HepG2 (cell line): Measurements from ENCODE around the gene MTA1. TPM values are rescaled to one million over a fixed set of nuclear protein-coding genes. Genes with fewer than 3 reads are reported as not detected.

Experiments used
- AGO1 ChIP-seq: fragments of 200-400 bp; formaldehyde crosslinking; IDR thresholded peaks from 2 replicates; pipeline ENCODE4 v1.6.1; 2017; ENCODE audit warnings: mild to moderate bottlenecking, low read depth, low read length, moderate library complexity; ENCODE audit not compliant: poor library complexity, severe bottlenecking
- CCAR2 ChIP-seq: fragments of 200-400 bp; formaldehyde crosslinking; optimal IDR thresholded peaks from 2 replicates; pipeline ENCODE3; 2018; ENCODE audit warnings: low read depth, mild to moderate bottlenecking, low read length, moderate library complexity
- ERF ChIP-seq: IDR thresholded peaks from 2 replicates; pipeline ENCODE4 v1.6.1; 2018; ENCODE audit warnings: missing biosample characterization, missing genetic modification reagents
- MEIS1 ChIP-seq: sonication (generic); formaldehyde crosslinking; IDR thresholded peaks from 2 replicates; pipeline ENCODE4 v1.9.0; 2021; ENCODE audit warnings: mild to moderate bottlenecking, missing genetic modification reagents, moderate library complexity, borderline replicate concordance
- NR1H2 ChIP-seq: sonication (generic); formaldehyde crosslinking; IDR thresholded peaks from 2 replicates; pipeline ENCODE4 v1.8.1; 2022; ENCODE audit warnings: low read depth, missing genetic modification reagents, borderline replicate concordance
- PAXIP1 ChIP-seq: sonication (generic); formaldehyde crosslinking; conservative IDR thresholded peaks from 2 replicates; pipeline ENCODE4 v1.4.0; 2020; ENCODE audit warnings: mild to moderate bottlenecking, missing genetic modification reagents, moderate library complexity
- TBX2 ChIP-seq: sonication (generic); formaldehyde crosslinking; IDR thresholded peaks from 2 replicates; pipeline ENCODE4 v1.5.0; 2020; ENCODE audit warnings: missing genetic modification reagents, mild to moderate bottlenecking, borderline replicate concordance
- THAP7 ChIP-seq: sonication (generic); formaldehyde crosslinking; IDR thresholded peaks from 2 replicates; pipeline ENCODE4 v1.8.1; 2023; ENCODE audit warnings: mild to moderate bottlenecking, missing genetic modification reagents
- ZBTB33 ChIP-seq: sonication (generic); formaldehyde crosslinking; IDR thresholded peaks from 2 replicates; pipeline ENCODE4 v1.4.0; 2020; ENCODE audit warnings: missing genetic modification reagents
- ZNF253 ChIP-seq: sonication (generic); formaldehyde crosslinking; IDR thresholded peaks from 2 replicates; pipeline ENCODE4 v1.8.0; 2022; ENCODE audit warnings: mild to moderate bottlenecking, missing genetic modification reagents, borderline replicate concordance
- polyA plus RNA-seq, 8 experiments: library from polyadenylated mRNA; depleted of rRNA in 3 of 8; stranded (reverse) in 7 of 8; unstranded in 1 of 8; fragments of >200 nt; fragmentation: Illumina TruSeq in 4 of 8; extraction: Trizol in 4 of 8; gene quantifications; 2 replicates each; pipeline versions ENCODE4 v1.2.1 to v1.2.3, GENCODE V29; 2011 to 2016; ENCODE audit warnings: low read depth in 4 of 8, missing spikeins in 1 of 8, mixed read lengths in 1 of 8; ENCODE audit not compliant: insufficient read depth in 1 of 8
- total RNA-seq, 5 experiments: library from RNA; depleted of rRNA; stranded (reverse); fragments of >200 nt; fragmentation: Illumina TruSeq; extraction: Trizol; gene quantifications; 2 replicates each; pipeline ENCODE4 v1.2.3, GENCODE V29; 2016; ENCODE audit warnings: low read depth in 1 of 5
- TF ChIP-seq, protein P1 (sequence below): sonication (generic); formaldehyde crosslinking; IDR thresholded peaks from 2 replicates; pipeline ENCODE4 v1.5.1; 2020; ENCODE audit warnings: mild to moderate bottlenecking, missing genetic modification reagents, moderate library complexity
- TF ChIP-seq, protein P2 (sequence below): sonication (generic); formaldehyde crosslinking; conservative IDR thresholded peaks from 2 replicates; pipeline ENCODE4 v1.4.0; 2020; ENCODE audit warnings: missing genetic modification reagents

The MTA1 gene
- total and polyA plus RNA-seq, 2 of the 13 experiments (the other 11 are each of a cell fraction or from before 2014, with no cell fraction given) = 35.2 to 85.8 TPM

GRCh38 chr14:105411017-105411941 is 8.3 kb upstream of the MTA1 start (continued):
- TF ChIP-seq, protein P1, sequence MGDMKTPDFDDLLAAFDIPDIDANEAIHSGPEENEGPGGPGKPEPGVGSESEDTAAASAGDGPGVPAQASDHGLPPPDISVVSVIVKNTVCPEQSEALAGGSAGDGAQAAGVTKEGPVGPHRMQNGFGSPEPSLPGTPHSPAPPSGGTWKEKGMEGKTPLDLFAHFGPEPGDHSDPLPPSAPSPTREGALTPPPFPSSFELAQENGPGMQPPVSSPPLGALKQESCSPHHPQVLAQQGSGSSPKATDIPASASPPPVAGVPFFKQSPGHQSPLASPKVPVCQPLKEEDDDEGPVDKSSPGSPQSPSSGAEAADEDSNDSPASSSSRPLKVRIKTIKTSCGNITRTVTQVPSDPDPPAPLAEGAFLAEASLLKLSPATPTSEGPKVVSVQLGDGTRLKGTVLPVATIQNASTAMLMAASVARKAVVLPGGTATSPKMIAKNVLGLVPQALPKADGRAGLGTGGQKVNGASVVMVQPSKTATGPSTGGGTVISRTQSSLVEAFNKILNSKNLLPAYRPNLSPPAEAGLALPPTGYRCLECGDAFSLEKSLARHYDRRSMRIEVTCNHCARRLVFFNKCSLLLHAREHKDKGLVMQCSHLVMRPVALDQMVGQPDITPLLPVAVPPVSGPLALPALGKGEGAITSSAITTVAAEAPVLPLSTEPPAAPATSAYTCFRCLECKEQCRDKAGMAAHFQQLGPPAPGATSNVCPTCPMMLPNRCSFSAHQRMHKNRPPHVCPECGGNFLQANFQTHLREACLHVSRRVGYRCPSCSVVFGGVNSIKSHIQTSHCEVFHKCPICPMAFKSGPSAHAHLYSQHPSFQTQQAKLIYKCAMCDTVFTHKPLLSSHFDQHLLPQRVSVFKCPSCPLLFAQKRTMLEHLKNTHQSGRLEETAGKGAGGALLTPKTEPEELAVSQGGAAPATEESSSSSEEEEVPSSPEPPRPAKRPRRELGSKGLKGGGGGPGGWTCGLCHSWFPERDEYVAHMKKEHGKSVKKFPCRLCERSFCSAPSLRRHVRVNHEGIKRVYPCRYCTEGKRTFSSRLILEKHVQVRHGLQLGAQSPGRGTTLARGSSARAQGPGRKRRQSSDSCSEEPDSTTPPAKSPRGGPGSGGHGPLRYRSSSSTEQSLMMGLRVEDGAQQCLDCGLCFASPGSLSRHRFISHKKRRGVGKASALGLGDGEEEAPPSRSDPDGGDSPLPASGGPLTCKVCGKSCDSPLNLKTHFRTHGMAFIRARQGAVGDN = peak; percentile 74
- TF ChIP-seq ZNF253 (CRISPR knock-in tag) (no peak), MEIS1 (CRISPR knock-in tag) (no peak), TBX2 (0 out of 2 replicates have a peak, but pooled peaks have one; percentile 7), ERF (CRISPR knock-in tag) (no peak), NR1H2 (CRISPR knock-in tag) (no peak), THAP7 (CRISPR knock-in tag) (no peak), ZBTB33 (CRISPR knock-in tag) (0 out of 2 replicates have a peak, but pooled peaks have one; percentile 37), AGO1 (peak; percentile 26), PAXIP1 (CRISPR knock-in tag) (no peak), CCAR2 (no peak)
- TF ChIP-seq, protein P2, sequence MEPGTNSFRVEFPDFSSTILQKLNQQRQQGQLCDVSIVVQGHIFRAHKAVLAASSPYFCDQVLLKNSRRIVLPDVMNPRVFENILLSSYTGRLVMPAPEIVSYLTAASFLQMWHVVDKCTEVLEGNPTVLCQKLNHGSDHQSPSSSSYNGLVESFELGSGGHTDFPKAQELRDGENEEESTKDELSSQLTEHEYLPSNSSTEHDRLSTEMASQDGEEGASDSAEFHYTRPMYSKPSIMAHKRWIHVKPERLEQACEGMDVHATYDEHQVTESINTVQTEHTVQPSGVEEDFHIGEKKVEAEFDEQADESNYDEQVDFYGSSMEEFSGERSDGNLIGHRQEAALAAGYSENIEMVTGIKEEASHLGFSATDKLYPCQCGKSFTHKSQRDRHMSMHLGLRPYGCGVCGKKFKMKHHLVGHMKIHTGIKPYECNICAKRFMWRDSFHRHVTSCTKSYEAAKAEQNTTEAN (CRISPR knock-in tag) = no peak
